RWPE1 (cell line): ENCODE measurements around the gene RAB8B.

Source experiments
- CTCF ChIA-PET: fragments of 350-600 bp; sonication (Branson Sonifier 250); formaldehyde crosslinking; extraction: SDS; loops from one replicate; lab custom pipeline; 2021; lab: Yijun Ruan, JAX
- POLR2A ChIA-PET: fragments of 400-600 bp; formaldehyde crosslinking; extraction: SDS; loops from one replicate; lab custom pipeline; 2020; ENCODE audit warnings: antibody characterized with exemption; ENCODE audit not compliant: low non-redundant PET; lab: Yijun Ruan, JAX
- DNase-seq: peaks from one replicate; pipeline ENCODE4 v3.0.0; 2012; ENCODE audit warnings: low spot score
- H3K27ac ChIP-seq: fragments of 450-650 bp; 2 replicates; pipeline ENCODE4 v1.5.1; 2017
- TF ChIP-seq, protein P1 (sequence below): fragments of 450-650 bp; conservative IDR thresholded peaks from 2 replicates; pipeline ENCODE4 v1.5.1; 2017; ENCODE audit warnings: low read depth, mild to moderate bottlenecking

The RAB8B gene

DNA sequence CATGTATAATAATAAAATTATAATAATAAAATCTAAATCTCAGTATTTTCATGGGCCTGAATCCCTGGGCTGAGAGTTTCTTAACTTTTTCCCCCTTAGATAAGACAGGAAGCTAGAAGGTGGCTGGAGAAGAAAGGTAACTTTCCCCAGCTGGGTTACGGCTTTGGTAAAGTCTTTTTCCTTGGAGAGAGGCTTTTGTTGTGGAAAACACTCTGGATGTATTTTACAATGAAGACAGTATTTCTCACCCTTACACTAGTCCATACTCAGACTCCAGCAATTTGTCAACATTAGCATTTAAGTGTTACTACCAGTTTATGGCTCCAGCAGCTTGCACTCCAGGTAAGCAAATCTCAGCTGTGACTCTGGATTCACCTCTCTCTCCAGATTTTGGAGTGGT lies 122.9 kb downstream of the RAB8B start:
- ChIA-PET POLR2A (no interaction called here), CTCF (interaction anchor here (0.7 to 0.8 kb wide), 2 partner anchors 32 to 1169 kb away, joined by 4 to 10 read pairs; no protein-coding TSS in a partner anchor)
- TF ChIP-seq, protein P1, sequence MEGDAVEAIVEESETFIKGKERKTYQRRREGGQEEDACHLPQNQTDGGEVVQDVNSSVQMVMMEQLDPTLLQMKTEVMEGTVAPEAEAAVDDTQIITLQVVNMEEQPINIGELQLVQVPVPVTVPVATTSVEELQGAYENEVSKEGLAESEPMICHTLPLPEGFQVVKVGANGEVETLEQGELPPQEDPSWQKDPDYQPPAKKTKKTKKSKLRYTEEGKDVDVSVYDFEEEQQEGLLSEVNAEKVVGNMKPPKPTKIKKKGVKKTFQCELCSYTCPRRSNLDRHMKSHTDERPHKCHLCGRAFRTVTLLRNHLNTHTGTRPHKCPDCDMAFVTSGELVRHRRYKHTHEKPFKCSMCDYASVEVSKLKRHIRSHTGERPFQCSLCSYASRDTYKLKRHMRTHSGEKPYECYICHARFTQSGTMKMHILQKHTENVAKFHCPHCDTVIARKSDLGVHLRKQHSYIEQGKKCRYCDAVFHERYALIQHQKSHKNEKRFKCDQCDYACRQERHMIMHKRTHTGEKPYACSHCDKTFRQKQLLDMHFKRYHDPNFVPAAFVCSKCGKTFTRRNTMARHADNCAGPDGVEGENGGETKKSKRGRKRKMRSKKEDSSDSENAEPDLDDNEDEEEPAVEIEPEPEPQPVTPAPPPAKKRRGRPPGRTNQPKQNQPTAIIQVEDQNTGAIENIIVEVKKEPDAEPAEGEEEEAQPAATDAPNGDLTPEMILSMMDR, result no peak
- DNase-seq, result no peak
- no peak overlapping the region for H3K27ac ChIP-seq

DNA sequence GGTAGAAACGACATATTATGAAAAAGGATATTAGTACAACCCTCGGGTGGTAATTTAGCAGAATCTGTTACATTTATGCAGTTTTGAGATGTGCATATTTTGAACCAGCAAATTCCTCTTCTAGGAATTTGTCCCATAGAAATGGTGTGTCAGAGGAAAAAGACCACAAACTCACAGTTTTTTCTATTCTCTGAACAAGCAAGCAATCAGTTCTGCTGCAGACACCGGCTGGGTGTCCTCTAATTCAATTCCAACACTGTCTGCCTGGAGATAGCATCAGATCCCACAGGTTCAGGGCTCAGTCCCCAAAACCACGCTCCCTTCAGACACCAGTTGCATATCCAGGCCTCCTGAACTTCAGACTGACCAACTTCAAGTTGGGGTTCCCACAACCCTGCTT lies 124.4 kb downstream of the RAB8B start:
- no peak overlapping the region for H3K27ac ChIP-seq
- TF ChIP-seq, protein P1, result no peak
- DNase-seq, result no peak
- ChIA-PET CTCF (no interaction called here), POLR2A (no interaction called here)

DNA sequence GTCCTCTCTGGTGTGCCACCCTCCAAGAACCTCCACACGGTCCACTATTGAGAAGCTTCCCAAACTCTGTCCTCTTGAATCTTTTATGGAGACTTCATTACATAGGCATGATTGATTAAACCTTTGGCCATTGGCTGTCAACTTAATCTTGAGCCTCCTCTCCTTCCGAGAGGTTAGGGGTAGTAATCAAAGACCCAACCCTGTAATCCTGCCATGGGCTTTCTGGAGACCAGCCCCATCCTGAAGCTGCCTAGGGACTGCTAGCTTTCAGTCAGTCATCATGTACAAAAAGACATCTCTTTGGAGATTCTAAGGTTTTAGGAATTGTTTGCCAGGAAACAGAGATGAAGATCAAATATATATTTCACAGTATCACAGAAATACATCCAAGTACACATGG lies 125.0 kb downstream of the RAB8B start:
- CTCF ChIA-PET, result no interaction called here
- H3K27ac ChIP-seq, result no peak overlapping the region
- POLR2A ChIA-PET, result no interaction called here
- DNase-seq, result no peak
- TF ChIP-seq, protein P1, result no peak
